Activated gamma-delta T cell (primary cell): ENCODE results near the gene MDM2.

Source experiments
- DNase-seq: peaks from one replicate; lab custom pipeline; 2025; lab: John Stamatoyannopoulos, UW

The MDM2 gene

DNA sequence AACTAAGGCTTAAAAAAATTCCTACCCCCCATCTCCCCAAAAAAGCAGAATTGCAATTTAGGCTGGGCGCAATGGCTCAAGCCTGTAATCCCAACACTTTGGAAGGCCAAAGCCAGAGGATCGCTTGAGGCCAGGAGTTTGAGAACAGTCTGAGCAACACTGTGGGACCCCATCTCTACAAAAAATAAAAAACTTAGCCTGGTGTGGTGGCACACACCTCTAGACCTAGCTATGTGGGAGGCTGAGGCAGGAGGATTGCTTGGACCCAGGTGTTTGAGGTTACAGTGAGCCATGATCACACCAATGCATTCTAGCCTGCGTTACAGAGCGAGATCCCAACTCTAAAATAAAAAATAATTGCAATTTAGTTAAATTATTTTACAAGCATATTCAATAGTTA, 70.9 kb downstream of the MDM2 start:
- DNase-seq, result no peak

DNA sequence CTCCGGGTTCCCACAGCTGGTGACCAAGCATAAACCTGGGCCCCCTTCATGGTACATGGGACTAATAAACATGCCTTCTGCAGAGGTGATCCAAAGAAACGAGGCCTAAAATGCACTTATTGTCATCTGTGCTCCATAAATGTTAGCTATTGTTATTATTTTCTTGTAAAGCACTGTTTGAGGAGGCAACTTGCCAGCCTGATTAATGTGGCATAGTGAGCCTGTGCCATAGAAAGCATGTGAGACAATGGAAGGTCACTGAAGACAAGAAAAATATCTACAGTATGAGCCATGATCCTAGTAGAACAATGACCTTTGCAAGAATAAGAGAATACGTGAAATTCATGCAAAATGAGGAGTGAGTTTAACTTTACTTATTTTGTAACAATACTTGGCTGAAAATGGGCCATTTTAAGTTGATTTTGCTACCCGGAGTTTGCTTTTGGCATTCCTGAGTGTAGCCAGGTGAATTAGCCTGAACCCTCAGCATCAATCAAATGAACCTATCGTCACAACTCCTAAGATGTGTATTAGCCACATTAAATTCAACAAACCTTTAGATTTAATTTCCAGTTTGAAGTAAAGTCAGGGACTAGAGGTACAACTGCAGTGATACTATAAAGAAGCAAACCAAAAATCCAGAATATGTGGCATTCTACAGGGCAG, 72.8 kb downstream of the MDM2 start:
- no peak for DNase-seq

DNA sequence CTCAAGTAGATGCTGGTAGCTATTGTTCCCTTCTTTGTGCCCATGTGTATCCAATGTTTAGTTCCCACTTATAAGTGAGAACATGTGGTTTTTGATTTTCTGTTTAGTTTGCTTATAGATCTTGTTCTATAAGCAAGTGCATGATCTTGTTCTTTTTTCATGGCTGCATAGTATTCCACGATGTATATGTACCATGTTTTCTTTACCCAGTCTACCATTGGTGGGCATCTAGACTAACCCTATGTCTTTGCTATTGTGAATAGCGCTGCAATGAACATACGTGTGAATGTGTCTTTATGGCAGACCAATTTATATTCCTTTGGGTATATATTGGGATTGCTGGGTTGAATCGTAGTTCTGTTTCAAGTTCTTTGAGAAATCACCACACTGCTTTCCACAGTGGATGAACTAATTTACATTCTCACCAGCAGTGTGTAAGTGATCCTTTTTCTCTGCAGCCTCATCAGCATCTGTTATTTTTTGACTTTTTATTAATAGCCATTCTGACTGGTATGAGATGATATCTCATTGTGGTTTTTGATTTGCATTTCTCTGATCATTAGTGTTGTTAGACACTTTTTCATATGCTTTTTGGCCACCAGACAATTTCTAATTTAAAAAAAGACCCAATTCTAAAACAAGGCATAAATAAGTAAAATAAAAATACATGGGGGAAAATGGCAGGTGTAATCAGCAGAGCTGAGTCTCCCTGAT, 74.4 kb downstream of the MDM2 start:
- DNase-seq, result no peak

DNA sequence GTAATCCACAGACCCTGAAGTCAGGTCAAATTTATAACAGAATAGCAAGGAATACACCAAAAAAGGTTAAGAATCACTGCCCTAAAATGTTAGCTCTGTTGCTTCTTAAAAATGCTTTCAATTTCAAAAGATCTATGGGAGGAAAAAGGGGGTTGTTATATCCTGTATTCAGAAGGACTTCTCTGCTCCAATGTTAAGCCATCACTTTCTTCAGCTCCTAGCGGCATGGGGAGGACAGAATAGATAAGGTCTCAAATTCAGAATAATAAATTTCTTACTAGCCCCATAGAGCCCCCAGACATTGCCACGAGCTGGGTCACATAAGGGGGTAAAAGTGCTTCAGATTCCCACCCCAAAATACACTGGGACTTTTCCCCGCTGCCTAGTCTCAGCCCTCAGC, 75.2 kb downstream of the MDM2 start:
- no peak for DNase-seq

DNA sequence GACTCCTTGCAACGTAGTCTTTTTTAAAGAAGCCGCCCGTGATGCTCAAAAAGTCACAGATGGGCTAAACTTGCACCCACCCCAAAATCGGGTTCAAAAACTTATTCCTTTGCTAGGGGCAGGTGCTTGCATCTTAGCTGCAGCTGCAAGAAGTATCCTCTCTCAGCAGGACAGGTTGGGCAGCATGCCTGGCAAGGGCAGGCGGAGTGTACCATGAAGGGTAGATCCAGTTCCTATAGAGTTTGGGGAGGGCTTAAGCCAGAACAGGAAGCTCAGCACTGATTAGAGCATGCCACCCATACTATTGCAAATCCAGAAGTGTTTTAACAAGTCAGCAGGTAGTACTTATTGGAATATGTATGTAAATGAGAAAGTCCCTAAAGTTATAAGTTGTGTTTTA, 76.3 kb downstream of the MDM2 start:
- DNase-seq, result no peak

DNA sequence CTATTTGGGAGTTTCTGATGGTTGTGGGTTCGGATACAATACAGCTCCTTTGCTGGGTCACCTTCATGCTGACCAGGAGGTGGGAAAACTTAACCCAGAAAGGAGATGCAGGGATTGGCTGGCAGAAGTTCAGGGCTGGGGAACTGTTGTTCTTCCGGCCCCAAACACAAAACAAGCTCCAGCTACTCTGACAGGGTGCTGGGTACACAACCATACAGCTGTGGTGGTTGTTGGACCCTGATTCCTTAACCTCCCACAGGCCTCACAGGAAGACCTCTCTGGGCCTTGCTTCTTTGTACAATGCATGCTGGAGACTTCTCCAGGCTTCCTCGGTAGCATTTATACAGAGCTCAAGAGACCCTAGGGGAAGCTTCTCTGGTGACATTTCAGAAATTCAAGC, 77.4 kb downstream of the MDM2 start:
- DNase-seq, result no peak

DNA sequence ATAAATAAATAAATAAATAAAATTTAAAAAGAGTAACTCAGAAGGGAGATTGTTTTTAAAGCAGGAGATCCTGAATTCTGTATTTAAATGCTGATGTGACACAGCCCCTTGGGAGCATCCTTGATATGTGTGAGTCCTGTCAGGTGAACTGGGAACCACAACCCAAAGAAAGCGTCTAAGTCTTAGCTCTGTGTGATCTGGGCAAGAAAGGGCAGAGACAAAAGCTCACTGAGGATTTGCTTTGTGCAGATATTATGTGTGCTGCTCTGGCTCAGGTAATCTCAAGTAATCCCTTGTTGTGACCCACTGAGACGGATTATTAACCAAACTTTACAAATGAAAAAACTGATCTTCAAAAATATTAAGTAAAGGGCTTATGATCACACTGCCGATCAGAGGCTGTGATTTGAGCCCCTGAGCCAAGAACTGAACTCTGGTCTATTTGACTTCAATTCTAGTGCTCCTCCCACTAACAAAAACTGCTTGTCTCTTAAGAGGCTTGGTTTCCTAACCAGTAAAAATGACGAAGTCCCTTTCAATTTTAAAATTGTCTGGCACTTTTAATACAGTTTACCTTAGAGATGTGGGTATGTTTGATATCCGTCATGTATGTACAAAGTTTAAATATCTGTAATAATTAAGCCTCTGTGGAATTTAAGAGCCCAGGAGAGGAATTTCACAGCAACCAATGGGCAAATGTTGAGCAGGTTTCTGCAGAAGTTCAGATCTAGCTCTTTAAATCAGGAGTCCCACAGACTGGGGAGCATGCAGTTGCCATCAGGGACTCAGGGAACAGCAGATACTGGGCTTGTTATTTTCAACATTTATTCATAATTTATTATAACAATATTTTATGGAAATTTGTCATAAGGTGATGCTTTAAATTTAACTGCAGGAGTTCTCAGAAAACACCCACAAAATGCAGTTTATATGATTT, 78.9 kb downstream of the MDM2 start:
- no peak for DNase-seq

DNA sequence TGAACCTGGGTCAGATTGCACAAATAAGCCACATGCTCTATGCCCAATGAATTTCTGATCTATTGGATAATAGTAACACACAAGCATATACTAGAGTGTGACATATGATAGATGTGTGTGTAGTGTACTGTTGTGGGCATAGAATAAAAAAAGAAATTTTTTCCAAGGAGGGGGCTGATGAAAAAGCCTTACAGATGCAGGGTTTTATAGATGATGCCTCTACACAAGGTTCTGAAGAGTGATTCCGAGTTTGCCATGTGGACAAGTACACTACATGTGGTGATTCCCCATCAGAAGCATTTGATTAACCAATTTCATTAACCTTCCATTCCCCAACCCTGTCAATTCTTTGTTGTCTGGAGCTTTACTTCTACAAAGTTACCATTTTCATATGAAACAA, 79.7 kb downstream of the MDM2 start:
- no peak for DNase-seq

DNA sequence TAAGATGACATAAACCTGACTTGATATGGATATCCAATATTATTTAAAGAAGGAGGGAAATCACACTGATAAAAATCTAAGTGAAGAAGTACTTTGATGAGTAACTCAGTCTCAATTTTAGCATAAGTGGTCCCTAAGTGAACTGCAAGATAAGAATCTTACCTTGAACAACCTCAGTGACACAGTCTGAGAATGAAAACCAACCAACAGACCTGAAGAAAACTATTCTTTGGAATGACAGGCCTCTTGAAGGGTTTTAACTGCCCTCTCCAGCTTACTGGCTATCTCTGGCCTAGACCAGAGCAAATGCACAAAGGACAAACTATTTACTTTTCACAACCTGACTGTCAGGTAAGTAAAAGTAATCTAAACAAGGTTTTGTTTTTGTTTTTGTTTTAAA, 80.3 kb downstream of the MDM2 start:
- no peak for DNase-seq

DNA sequence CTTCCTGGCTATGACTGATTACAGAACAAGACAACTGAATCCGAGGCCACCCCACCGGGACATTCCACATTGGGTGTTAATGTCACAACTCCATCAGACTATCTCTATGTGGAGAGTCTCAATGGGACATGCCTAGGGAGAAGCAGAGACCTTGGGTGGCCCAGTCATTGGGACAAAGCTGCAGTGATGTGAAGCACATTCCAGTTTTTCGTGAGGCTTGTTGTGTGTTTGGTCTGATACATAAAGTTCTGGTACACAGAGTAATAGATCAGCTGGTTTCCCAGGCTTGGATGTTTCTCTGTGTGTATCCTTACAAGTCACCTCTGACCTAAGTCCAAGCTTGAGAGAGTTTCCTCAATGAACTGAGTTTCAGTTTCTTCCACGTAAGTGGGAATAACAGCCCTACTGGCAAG, 82.7 kb downstream of the MDM2 start:
- DNase-seq, result no peak

DNA sequence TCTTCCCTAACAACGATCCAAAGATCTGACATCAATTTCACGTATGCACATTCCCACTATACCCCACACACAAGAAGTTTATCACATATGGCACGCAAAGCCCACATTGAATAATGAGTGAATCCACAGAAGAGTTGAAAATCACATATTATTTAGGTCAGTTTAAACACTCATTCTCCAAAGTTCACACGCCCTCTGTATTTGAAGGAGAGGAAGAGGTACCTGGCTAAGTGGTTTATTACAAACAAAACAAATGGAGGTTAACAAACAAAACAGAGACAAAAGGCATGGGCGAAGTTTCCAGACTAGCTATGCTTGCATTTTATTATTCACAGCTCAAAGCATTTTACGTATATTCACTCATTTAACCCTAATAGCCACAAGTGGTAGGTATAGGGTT, 83.2 kb downstream of the MDM2 start:
- DNase-seq, result no peak

DNA sequence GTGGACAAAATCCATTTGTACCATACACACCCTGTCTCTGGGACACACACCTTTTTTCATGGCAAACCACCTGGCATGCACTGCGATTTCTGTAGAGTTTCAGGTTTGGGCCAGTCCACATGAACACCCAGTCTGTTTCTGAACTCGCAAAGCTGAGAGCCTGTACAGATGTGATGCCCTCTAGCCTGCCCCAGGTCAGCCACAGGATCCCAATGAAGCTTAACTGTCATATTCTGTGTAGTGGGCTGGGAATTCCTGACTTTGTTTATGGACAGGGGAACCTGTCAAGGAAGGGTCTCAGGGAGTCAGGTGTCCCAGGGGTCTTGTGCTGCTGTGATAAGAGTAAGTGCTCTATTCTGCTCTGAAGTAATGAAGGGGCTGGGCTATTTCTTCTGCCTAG, 85.2 kb downstream of the MDM2 start:
- DNase-seq, result no peak

DNA sequence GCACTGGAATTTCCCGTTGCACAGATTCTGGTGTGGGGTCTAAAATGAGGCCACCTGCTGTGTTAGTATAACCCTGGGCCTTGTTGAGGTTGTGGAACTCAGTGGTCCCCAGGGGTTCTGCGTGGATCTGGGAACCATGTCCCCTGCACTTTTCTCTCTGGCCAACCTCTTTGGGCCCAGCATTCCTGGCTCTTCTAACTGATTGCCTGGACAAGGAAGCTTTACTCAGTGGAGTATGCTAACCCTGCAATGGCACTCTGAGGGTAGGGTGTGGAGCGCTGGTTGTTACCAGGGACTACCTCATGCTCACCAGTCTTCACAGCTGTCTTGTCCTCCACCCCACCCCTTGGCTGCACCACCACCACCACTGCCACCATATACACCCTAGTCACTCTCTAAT, 85.8 kb downstream of the MDM2 start:
- DNase-seq, result no peak

DNA sequence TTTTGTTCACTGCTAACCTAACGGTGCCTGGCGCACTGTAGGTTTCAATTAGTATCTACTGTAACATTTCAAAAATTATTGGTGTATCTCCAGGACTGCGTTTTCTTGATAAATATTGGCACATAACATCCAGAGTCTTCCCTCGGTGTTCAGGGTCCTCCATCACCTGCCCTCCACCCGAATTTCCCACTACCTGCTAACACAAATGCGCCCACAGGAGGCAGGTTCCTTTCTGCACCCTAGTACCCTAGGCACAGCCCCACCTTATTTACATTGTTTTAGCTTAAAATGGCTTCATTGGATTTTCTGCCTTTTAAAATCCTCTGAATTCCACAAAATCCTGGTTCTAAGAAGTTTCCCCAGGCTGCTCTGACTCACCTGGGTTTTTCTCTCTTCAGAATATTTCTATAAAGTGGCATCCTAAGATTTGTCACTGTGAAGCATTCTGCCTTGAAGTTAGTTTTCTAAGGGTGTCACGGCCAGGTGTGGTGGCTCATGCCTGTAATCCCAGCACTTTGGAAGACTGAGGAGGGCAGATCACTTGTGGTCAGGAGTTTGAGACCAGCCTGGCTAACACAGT, 86.4 kb downstream of the MDM2 start:
- DNase-seq, result no peak

DNA sequence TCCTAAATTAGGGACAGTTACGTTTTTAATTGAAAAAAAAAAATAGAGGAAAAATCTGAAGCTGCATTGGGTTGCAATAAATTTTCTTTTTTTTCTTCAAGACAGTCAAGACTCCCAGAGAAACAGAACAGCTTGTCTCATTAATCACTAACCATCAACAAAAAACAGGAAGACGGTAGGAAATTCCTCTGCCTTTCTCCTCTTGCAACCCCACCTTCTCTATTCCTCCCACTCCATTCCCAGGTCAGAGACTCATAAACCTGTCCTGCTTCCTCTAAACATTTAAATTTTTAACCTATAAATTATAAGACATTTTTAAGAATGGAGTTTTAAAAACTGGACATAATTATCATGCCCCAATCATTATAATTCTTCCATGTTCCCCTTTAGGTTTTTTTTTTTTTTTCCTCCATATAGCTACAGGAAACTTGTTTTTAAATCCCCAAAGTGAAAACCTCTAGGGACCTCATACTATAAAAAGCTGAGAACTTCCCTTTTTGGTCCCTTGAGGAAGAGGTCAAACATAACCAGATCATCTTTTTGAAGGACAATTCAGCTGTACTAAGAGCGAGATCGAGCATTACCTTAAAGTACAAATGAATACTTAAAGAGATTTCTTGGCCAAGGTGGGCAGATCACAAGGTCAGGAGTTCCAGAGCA, 89.0 kb downstream of the MDM2 start:
- no peak for DNase-seq

DNA sequence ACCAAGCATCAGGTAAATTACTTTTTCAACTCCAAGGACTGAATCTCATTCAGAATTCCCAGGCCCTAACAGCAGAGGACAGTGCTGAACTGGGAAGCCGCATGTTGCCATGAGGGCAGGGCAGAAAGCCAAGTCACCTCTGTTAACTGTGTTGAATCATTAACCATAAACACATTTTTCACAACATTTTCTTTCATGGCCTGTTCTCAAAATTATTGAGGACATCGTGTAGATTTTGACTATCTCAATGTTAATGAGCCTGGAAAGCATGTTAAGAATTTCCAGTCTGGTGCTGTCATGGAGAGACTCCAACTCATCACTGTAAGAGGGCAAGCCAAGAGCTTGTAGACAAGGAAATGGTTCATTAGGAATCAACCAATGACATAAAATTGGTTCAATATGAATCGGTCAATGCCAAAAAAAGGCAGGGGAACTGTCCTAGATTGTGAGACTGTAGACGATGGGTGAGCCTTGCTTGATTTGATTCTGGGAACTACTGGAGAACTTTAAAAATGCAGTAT, 91.3 kb downstream of the MDM2 start:
- DNase-seq, result no peak

DNA sequence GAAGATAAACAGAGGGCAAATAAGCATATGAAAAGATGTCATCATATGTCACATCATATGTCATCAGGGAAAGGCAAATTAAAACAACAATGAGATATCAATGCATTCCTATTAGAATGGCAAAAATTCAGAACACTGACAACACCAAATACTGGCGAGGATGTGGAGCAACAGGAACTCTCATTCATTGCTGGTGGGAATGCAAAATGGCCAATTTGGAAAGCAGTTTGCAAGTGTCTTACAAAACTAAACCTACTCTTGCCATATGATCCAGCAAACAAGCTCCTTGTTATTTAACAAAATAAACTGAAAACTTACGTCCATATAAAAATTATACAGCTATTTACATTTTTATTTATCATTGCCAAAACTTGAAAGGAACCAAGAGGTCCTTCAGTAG, 92.3 kb downstream of the MDM2 start:
- no peak for DNase-seq
